Measurements from ENCODE around the gene GABRR2. TPM values are rescaled to one million over a fixed set of nuclear protein-coding genes. Genes with fewer than 3 reads are reported as not detected.

GABRR2 gene
- total RNA-seq (2022; extraction: Qiagen RNA extraction): 0.03 to 0.11 TPM (median 0.07 TPM) in 5 replicates

GRCh38 chr6:89315249-89315885 is at the start of gene GABRR2:
Gene GABRR2, minus strand, starts transcription at chr6:89315299. Its CDS starts 134 bp downstream, at chr6:89315165.

GRCh38 chr6:89352278-89353117 is 37.4 kb upstream of the GABRR2 start, which contains the start of gene UBE2J1:
Gene UBE2J1, minus strand, starts transcription at chr6:89352722. Its CDS starts 153 bp downstream, at chr6:89352569.

GRCh38 chr6:89217299-89217910 is 97.7 kb downstream of the GABRR2 start, which contains the start of gene GABRR1:
Gene GABRR1, minus strand, starts transcription at chr6:89217358. Its CDS starts 36 bp downstream, at chr6:89217322.

Other genes starting within 250 kb of the GABRR2 start
- gene PNRC1, start 234.5 kb downstream of the GABRR2 start, total RNA-seq (2022; extraction: Qiagen RNA extraction): 26.8 to 38.5 TPM (median 34.2 TPM) in 5 replicates
- gene SRSF12, start 197.2 kb downstream of the GABRR2 start, total RNA-seq (2022; extraction: Qiagen RNA extraction): 1.2 to 2.3 TPM (median 1.9 TPM) in 5 replicates
- gene PM20D2, start 169.2 kb downstream of the GABRR2 start, total RNA-seq (2022; extraction: Qiagen RNA extraction): 11.0 to 14.8 TPM (median 14.1 TPM) in 5 replicates
- gene GABRR1, start 97.9 kb downstream of the GABRR2 start, total RNA-seq (2022; extraction: Qiagen RNA extraction): not detected in 5 replicates
- gene UBE2J1, start 37.4 kb upstream of the GABRR2 start, total RNA-seq (2022; extraction: Qiagen RNA extraction): 13.5 to 16.5 TPM (median 14.4 TPM) in 5 replicates
- 3.2 to 4.7 TPM (median 3.7 TPM) in 5 replicates for gene RRAGD, start 97.0 kb upstream of the GABRR2 start, total RNA-seq (2022; extraction: Qiagen RNA extraction)
- gene ANKRD6, start 117.9 kb upstream of the GABRR2 start, total RNA-seq (2022; extraction: Qiagen RNA extraction): 1.2 to 2.5 TPM (median 1.6 TPM) in 5 replicates

All from A549 treated with AZD2906 at 1 μM for 4 hours (cell line).